Thymus (tissue), 11 donors: ENCODE measurements around the gene THPO. TPM values are rescaled to one million over a fixed set of nuclear protein-coding genes. Genes with fewer than 3 reads are reported as not detected.

Source experiments
- DNase-seq, 9 donors: peaks; one replicate each; pipeline ENCODE4 v3.0.0-alpha.2; 2013; ENCODE audit warnings: low spot score in 9 of 9, low read depth in 6 of 9, missing footprints in 1 of 9
- H3K27ac ChIP-seq, 2 donors: one replicate each; pipeline ENCODE4 v1.5.1; 2013; ENCODE audit warnings: control low read depth in 1 of 2, low read depth in 1 of 2, low read length in 1 of 2, mild to moderate bottlenecking in 1 of 2, moderate library complexity in 1 of 2
- H3K27me3 ChIP-seq, 2 donors: one replicate each; pipeline ENCODE4 v1.5.1; 2013; ENCODE audit warnings: low read length in 1 of 2; ENCODE audit not compliant: control insufficient read depth in 2 of 2, insufficient read depth in 1 of 2
- H3K36me3 ChIP-seq, 2 donors: one replicate each; pipeline ENCODE4 v1.5.1; 2013; ENCODE audit warnings: low read length in 1 of 2, mild to moderate bottlenecking in 1 of 2, moderate library complexity in 1 of 2; ENCODE audit not compliant: control insufficient read depth in 2 of 2, insufficient read depth in 2 of 2
- H3K4me1 ChIP-seq, 2 donors: one replicate each; pipeline ENCODE4 v1.5.1; 2013; ENCODE audit warnings: low read length in 2 of 2; ENCODE audit not compliant: control insufficient read depth in 2 of 2, insufficient read depth in 2 of 2
- H3K4me3 ChIP-seq, 2 donors: one replicate each; pipeline ENCODE4 v1.5.1; 2013; ENCODE audit warnings: low read length in 2 of 2, control low read depth in 1 of 2, mild to moderate bottlenecking in 1 of 2
- H3K9me3 ChIP-seq, 2 donors: one replicate each; pipeline ENCODE4 v1.5.1; 2013; ENCODE audit warnings: low read length in 1 of 2, mild to moderate bottlenecking in 1 of 2; ENCODE audit not compliant: control insufficient read depth in 2 of 2, insufficient read depth in 1 of 2
- WGBS: extraction: QIAGEN DNeasy Blood & Tissue Kit; methylation state at CpG from one replicate; pipeline ENCODE4 v1.1.7; 2013; 5-methylcytosine and 5-hydroxymethylcytosine counted together
- polyA plus RNA-seq: library from polyadenylated mRNA; stranded (reverse); fragments of 200-250 nt; gene quantifications from one replicate; pipeline ENCODE4 v1.2.3, GENCODE V29; 2013
- total RNA-seq: library from RNA; stranded (reverse); fragments of 120-200 nt; gene quantifications from one replicate; pipeline ENCODE4 v1.2.4, GENCODE V29; 2013
- donor health status: healthy.

The THPO gene
- total and polyA plus RNA-seq, 2 donors = 0.21 TPM; not detected in 1

DNA sequence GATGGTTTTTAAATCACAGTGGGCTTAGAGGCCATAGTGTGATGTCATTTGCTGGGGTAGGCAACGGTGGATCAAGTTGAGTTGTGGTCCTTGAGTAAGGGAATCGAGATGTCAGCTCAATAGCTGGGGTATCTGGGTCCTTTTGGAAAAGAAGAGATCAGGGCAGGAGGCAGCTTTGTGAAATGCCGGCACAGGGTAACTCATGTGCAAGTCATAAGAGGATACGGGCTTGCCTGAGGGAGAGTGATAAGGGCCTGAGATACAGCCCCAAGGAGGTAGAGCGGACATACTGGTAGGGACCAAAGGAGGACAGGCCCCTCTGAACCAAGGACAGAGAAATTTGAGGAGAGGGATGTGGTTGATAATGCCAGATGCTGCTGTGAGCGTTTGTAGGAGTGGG lies 44.8 kb downstream of the THPO start:
- WGBS = 98% methylated on average over 6 of the region's 6 CpGs
- Histone ChIP-seq H3K4me3 (no peak overlapping the region), H3K27me3 (peaks cover 0 to 22% of the 10 kb centered on the region in 2 donors), H3K4me1 (peaks cover 9 to 20% of the 10 kb centered on the region in 2 donors), H3K36me3 (peaks cover 48 to 66% of the 10 kb centered on the region in 2 donors), H3K9me3 (no peaks in the 10 kb centered on the region), H3K27ac (no peak overlapping the region)
- no peak for DNase-seq

DNA sequence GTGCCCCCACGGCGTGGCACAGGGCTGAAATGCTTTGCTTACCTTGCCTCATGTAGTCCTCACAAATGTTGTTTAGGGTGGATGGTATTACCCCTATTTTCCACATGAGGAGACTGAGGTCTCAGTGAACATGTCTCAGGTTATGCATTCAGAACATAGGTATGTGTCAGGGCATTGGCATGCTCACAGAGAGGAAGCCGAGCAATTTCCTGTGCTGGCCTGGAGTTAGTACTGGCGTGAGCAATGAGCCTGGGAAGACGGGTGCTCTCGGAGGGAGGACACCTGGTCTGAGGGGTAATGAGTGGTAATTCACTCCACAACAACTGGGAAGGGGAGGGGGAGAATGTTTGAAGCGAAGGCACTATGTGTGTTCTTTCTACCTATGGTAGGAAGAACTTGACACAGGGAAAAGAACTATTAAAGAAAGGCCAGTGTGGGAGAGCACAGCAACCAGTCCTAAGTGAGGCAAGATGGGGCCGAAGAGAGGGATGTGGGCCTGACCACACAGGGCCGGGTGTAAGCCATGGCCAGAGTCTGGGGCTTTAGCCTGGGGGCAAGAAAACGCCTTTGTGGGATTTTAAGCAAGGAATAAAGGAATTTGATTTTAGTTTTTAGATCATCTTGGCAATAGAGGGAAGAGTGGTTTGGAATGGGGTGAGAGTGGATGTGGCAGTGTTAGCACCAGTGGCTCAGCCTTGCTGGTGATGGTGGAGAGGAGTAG lies 45.5 kb downstream of the THPO start:
- 97% methylated on average over 10 of the region's 10 CpGs for WGBS

DNA sequence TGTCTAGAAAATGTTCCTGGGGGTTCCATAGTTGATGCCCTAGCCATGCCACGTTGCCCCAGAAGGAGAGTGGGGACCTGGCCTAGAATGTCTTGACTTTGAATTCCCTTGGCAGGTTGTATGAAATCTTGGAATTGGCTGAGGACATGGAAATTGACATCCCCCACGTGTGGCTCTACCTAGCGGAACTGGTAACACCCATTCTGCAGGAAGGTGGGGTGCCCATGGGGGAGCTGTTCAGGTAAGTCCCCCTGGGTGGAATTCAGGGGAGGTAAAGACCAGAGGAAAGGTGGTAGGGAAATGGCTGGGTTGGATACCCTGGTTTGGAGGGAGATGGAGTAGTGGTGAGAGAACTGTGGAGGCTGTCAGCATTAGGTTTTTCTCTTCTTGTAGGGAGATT lies 49.5 kb downstream of the THPO start:
- Histone ChIP-seq H3K27ac (no peak overlapping the region), H3K36me3 (peaks cover 83 to 95% of the 10 kb centered on the region in 2 donors), H3K4me1 (no peaks in the 10 kb centered on the region), H3K4me3 (no peak overlapping the region), H3K27me3 (no peaks in the 10 kb centered on the region), H3K9me3 (no peaks in the 10 kb centered on the region)
- WGBS = 47% methylated on average over 3 of the region's 3 CpGs
- DNase-seq = no peak

More for the DNA sequence above, 45.5 kb downstream of the THPO start:
- H3K4me3 ChIP-seq = no peak overlapping the region
- peaks cover 54 to 73% of the 10 kb centered on the region in 2 donors for H3K36me3 ChIP-seq
- peaks cover 9 to 18% of the 10 kb centered on the region in 2 donors for H3K4me1 ChIP-seq
- no peak overlapping the region for H3K27ac ChIP-seq
- peaks cover 0 to 15% of the 10 kb centered on the region in 2 donors for H3K27me3 ChIP-seq
- no peak for DNase-seq
- no peaks in the 10 kb centered on the region for H3K9me3 ChIP-seq

DNA sequence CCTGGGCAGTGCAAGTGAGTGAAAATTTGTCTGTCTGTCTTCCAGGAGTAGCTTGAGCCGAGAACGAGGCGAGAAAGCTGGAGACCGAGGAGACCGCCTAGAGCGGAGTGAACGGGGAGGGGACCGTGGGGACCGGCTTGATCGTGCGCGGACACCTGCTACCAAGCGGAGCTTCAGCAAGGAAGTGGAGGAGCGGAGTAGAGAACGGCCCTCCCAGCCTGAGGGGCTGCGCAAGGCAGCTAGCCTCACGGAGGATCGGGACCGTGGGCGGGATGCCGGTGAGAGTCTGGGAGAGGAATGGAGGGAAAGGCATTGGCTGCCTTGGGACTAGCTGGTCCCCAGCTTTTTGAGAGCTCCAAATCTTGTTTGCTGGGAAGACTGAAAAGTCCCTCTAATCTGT lies 50.8 kb downstream of the THPO start:
- WGBS = 98% methylated on average over 21 of the region's 21 CpGs
- no peaks in the 10 kb centered on the region for H3K27me3 ChIP-seq
- no peaks in the 10 kb centered on the region for H3K4me1 ChIP-seq
- DNase-seq = no peak
- no peak overlapping the region for H3K4me3 ChIP-seq
- H3K36me3 ChIP-seq = peaks cover 85 to 96% of the 10 kb centered on the region in 2 donors
- H3K27ac ChIP-seq = no peak overlapping the region
- H3K9me3 ChIP-seq = no peaks in the 10 kb centered on the region

DNA sequence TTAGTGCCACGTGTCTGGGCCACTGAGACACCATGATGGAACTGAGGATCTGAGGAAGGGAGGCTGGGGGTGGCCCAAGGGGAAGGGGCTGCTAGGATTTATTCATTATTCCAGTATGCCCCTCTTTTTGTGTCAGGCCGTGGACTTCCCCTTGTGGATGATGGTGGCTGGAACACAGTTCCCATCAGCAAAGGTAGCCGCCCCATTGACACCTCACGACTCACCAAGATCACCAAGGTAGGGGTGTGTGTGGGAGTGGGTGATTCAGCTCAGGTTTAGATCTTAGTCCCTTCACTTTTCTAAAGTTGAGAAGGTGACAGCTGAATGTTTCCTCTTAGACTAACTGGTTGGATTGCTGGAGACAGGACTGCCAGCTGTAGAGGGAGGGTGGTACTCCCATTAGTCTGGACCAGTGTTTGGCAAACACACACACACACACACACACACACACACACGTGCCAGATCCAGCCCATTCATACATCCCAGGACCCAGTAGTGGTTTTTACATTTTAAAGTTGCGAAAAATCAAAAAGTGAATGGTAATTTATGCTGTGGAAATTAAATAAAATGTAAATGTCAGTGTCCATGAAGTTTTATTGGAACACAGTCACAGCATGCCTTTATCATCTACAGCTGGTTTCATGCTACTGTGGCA lies 52.2 kb downstream of the THPO start:
- Histone ChIP-seq H3K4me1 (no peaks in the 10 kb centered on the region), H3K27ac (no peak overlapping the region), H3K36me3 (peaks cover 85 to 96% of the 10 kb centered on the region in 2 donors), H3K4me3 (no peak overlapping the region), H3K9me3 (no peaks in the 10 kb centered on the region), H3K27me3 (no peaks in the 10 kb centered on the region)
- no peak for DNase-seq
- 95% methylated on average over 6 of the region's 6 CpGs for WGBS

DNA sequence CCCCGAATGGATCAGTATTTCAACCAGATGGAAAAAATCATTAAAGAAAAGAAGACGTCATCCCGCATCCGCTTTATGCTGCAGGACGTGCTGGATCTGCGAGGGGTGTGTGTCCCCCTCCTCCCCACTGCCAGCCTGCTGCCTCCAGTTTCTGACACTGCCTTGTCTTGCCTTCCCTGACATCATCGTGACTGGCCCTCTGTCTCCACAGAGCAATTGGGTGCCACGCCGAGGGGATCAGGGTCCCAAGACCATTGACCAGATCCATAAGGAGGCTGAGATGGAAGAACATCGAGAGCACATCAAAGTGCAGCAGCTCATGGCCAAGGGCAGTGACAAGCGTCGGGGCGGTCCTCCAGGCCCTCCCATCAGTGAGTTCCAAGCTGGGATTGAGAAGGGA lies 52.7 kb downstream of the THPO start:
- Histone ChIP-seq H3K27me3 (no peaks in the 10 kb centered on the region), H3K9me3 (no peaks in the 10 kb centered on the region), H3K4me3 (no peak overlapping the region), H3K4me1 (no peaks in the 10 kb centered on the region), H3K27ac (no peak overlapping the region), H3K36me3 (peaks cover 88 to 98% of the 10 kb centered on the region in 2 donors)
- DNase-seq = no peak
- WGBS = 98% methylated on average over 13 of the region's 13 CpGs

DNA sequence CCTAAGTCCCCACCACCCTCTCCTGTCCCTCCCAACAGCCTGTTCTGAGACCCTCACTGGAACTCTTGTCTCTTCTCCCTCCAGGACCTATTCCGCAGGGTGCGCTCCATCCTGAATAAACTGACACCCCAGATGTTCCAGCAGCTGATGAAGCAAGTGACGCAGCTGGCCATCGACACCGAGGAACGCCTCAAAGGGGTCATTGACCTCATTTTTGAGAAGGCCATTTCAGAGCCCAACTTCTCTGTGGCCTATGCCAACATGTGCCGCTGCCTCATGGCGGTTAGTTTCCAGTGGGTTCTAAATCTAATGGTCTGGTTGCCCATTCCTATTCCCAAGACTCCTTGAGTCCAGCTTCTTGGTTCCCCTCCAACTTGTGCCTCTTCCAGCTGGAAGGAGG lies 54.3 kb downstream of the THPO start:
- DNase-seq = no peak
- Histone ChIP-seq H3K27me3 (no peaks in the 10 kb centered on the region), H3K36me3 (peaks cover 92 to 98% of the 10 kb centered on the region in 2 donors), H3K4me3 (no peak overlapping the region), H3K4me1 (peaks cover 2 to 4% of the 10 kb centered on the region in 2 donors), H3K27ac (no peak overlapping the region), H3K9me3 (no peaks in the 10 kb centered on the region)
- 97% methylated on average over 8 of the region's 8 CpGs for WGBS

DNA sequence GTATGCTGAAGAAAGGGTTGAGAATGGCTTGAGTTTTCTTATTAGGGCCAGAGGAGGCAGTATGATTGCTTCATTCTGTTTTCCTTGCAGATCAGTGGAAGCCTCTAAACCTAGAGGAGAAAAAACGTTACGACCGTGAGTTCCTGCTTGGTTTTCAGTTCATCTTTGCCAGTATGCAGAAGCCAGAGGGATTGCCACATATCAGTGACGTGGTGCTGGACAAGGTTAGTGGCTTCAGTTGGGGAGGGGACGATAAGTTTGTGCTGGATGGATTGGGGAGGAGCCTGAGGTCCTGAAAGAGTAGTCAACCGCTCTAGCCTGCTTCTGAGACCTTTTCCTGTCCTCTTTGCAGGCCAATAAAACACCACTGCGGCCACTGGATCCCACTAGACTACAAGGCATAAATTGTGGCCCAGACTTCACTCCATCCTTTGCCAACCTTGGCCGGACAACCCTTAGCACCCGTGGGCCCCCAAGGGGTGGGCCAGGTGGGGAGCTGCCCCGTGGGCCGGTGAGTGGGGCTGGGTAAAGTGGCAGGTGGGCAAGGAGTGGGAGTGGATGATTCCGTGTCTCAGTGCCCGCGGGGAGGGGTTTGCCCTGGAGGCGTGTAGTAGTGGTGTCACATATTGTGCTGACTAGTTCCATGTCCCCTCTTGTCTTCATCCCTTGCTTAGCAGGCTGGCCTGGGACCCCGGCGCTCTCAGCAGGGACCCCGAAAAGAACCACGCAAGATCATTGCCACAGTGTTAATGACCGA lies 55.1 kb downstream of the THPO start:
- no peak for DNase-seq
- Histone ChIP-seq H3K9me3 (no peaks in the 10 kb centered on the region), H3K4me3 (no peak overlapping the region), H3K4me1 (peaks cover 2 to 4% of the 10 kb centered on the region in 2 donors), H3K27ac (no peak overlapping the region), H3K36me3 (peaks cover 85 to 93% of the 10 kb centered on the region in 2 donors), H3K27me3 (no peaks in the 10 kb centered on the region)
- 98% methylated on average over 20 of the region's 20 CpGs for WGBS
